Muscle layer of colon (tissue), 2 donors: ENCODE data around the gene PER2.

Experiments
- H3K27ac ChIP-seq: one replicate; pipeline ENCODE4 v1.7.0; 2013; ENCODE audit warnings: low read depth, mild to moderate bottlenecking, low read length, moderate library complexity
- H3K27me3 ChIP-seq, 2 donors: one replicate each; pipeline ENCODE4 v1.7.0; 2013; ENCODE audit warnings: low read length in 2 of 2, mild to moderate bottlenecking in 2 of 2; ENCODE audit not compliant: insufficient read depth in 2 of 2, control insufficient read depth in 1 of 2
- H3K36me3 ChIP-seq: one replicate; pipeline ENCODE4 v1.7.0; 2013; ENCODE audit warnings: mild to moderate bottlenecking, low read length; ENCODE audit not compliant: insufficient read depth
- H3K4me1 ChIP-seq: one replicate; pipeline ENCODE4 v1.7.0; 2013; ENCODE audit warnings: mild to moderate bottlenecking, low read length; ENCODE audit not compliant: insufficient read depth
- H3K4me3 ChIP-seq, 2 donors: one replicate each; pipeline ENCODE4 v1.7.0; 2013; ENCODE audit warnings: low read length in 2 of 2, low read depth in 1 of 2, mild to moderate bottlenecking in 1 of 2, moderate library complexity in 1 of 2
- H3K9ac ChIP-seq: one replicate; pipeline ENCODE4 v1.7.0; 2013; ENCODE audit warnings: low read length
- H3K9me3 ChIP-seq: one replicate; pipeline ENCODE4 v1.7.0; 2013; ENCODE audit warnings: mild to moderate bottlenecking, low read length
- donor health status: abdominal sarcoma.
- donor health status: Adenocarcinoma of cecum.

The PER2 gene

GRCh38 chr2:238260883-238261282, 27.5 kb downstream of the PER2 start:
- H3K27ac ChIP-seq: no peak overlapping the region
- peaks cover 79% of the 10 kb centered on the region for H3K36me3 ChIP-seq
- H3K9ac ChIP-seq: no peak overlapping the region
- H3K4me1 ChIP-seq: peaks cover 25% of the 10 kb centered on the region
- H3K4me3 ChIP-seq: no peak overlapping the region
- H3K27me3 ChIP-seq: no peaks in the 10 kb centered on the region
- no peaks in the 10 kb centered on the region for H3K9me3 ChIP-seq

- no peaks in the 10 kb centered on the region for H3K9me3 ChIP-seq
- H3K27ac ChIP-seq: no peak overlapping the region
- H3K4me3 ChIP-seq: no peak overlapping the region
- H3K27me3 ChIP-seq: no peaks in the 10 kb centered on the region
- H3K9ac ChIP-seq: no peak overlapping the region
- H3K4me1 ChIP-seq: peaks cover 24% of the 10 kb centered on the region
- peaks cover 81% of the 10 kb centered on the region for H3K36me3 ChIP-seq
Measured at GRCh38 chr2:238259061-238260020, 29.1 kb downstream of the PER2 start.

GRCh38 chr2:238257786-238258700, 30.4 kb downstream of the PER2 start:
- Histone ChIP-seq H3K27me3 (no peaks in the 10 kb centered on the region), H3K4me1 (peaks cover 11% of the 10 kb centered on the region), H3K27ac (no peak overlapping the region), H3K9me3 (no peaks in the 10 kb centered on the region), H3K36me3 (peaks cover 87% of the 10 kb centered on the region), H3K4me3 (no peak overlapping the region), H3K9ac (no peak overlapping the region)

GRCh38 chr2:238256594-238257104, 31.8 kb downstream of the PER2 start:
- Histone ChIP-seq H3K4me1 (peaks cover 3% of the 10 kb centered on the region), H3K27ac (no peak overlapping the region), H3K4me3 (no peak overlapping the region)

GRCh38 chr2:238256111-238256510, 32.3 kb downstream of the PER2 start:
- Histone ChIP-seq H3K4me1 (peaks cover 3% of the 10 kb centered on the region), H3K27me3 (no peaks in the 10 kb centered on the region), H3K9me3 (no peaks in the 10 kb centered on the region), H3K9ac (no peak overlapping the region), H3K4me3 (no peak overlapping the region), H3K27ac (no peak overlapping the region), H3K36me3 (peaks cover 86% of the 10 kb centered on the region)

More at GRCh38 chr2:238256594-238257104, 31.8 kb downstream of the PER2 start:
- no peaks in the 10 kb centered on the region for H3K27me3 ChIP-seq
- H3K36me3 ChIP-seq: peaks cover 86% of the 10 kb centered on the region
- H3K9me3 ChIP-seq: no peaks in the 10 kb centered on the region
- H3K9ac ChIP-seq: no peak overlapping the region

GRCh38 chr2:238255636-238256035, 32.8 kb downstream of the PER2 start:
- Histone ChIP-seq H3K4me1 (peaks cover 3% of the 10 kb centered on the region), H3K27ac (no peak overlapping the region), H3K27me3 (no peaks in the 10 kb centered on the region), H3K36me3 (peaks cover 90% of the 10 kb centered on the region), H3K4me3 (no peak overlapping the region), H3K9ac (no peak overlapping the region), H3K9me3 (no peaks in the 10 kb centered on the region)

GRCh38 chr2:238255151-238255551, 33.3 kb downstream of the PER2 start:
- no peaks in the 10 kb centered on the region for H3K27me3 ChIP-seq
- no peaks in the 10 kb centered on the region for H3K9me3 ChIP-seq
- peaks cover 94% of the 10 kb centered on the region for H3K36me3 ChIP-seq
- H3K4me1 ChIP-seq: no peaks in the 10 kb centered on the region
- no peak overlapping the region for H3K4me3 ChIP-seq
- no peak overlapping the region for H3K27ac ChIP-seq
- H3K9ac ChIP-seq: no peak overlapping the region

- Histone ChIP-seq H3K9me3 (no peaks in the 10 kb centered on the region), H3K36me3 (peaks cover 91% of the 10 kb centered on the region)
Measured at GRCh38 chr2:238254095-238254723, 34.2 kb downstream of the PER2 start.

GRCh38 chr2:238252766-238253630, 35.4 kb downstream of the PER2 start:
- no peak overlapping the region for H3K9ac ChIP-seq
- no peaks in the 10 kb centered on the region for H3K27me3 ChIP-seq
- no peaks in the 10 kb centered on the region for H3K9me3 ChIP-seq
- peaks cover 83% of the 10 kb centered on the region for H3K36me3 ChIP-seq
- H3K4me3 ChIP-seq: no peak overlapping the region
- no peak overlapping the region for H3K27ac ChIP-seq
- no peaks in the 10 kb centered on the region for H3K4me1 ChIP-seq

More at GRCh38 chr2:238254095-238254723, 34.2 kb downstream of the PER2 start:
- Histone ChIP-seq H3K4me3 (no peak overlapping the region), H3K27me3 (no peaks in the 10 kb centered on the region), H3K4me1 (no peaks in the 10 kb centered on the region), H3K9ac (no peak overlapping the region), H3K27ac (no peak overlapping the region)

GRCh38 chr2:238251986-238252385, 36.4 kb downstream of the PER2 start:
- H3K9ac ChIP-seq: no peak overlapping the region
- no peaks in the 10 kb centered on the region for H3K4me1 ChIP-seq
- H3K27ac ChIP-seq: no peak overlapping the region
- no peaks in the 10 kb centered on the region for H3K27me3 ChIP-seq
- H3K36me3 ChIP-seq: peaks cover 85% of the 10 kb centered on the region
- no peak overlapping the region for H3K4me3 ChIP-seq
- no peaks in the 10 kb centered on the region for H3K9me3 ChIP-seq
